AML-193 (cell line): ENCODE results near the gene LPP.

ENCODE experiments used
- DNase-seq, 2 experiments: peaks; one replicate each; lab custom pipeline; 2025; lab: John Stamatoyannopoulos, UW

LPP gene

GRCh38 chr3:188253123-188253793 lies 99.3 kb downstream of the LPP start:
- no peak for DNase-seq

GRCh38 chr3:188253800-188254452 lies 100.0 kb downstream of the LPP start:
- no peak for DNase-seq

GRCh38 chr3:188254520-188255070 lies 100.6 kb downstream of the LPP start:
- no peak for DNase-seq

DNA sequence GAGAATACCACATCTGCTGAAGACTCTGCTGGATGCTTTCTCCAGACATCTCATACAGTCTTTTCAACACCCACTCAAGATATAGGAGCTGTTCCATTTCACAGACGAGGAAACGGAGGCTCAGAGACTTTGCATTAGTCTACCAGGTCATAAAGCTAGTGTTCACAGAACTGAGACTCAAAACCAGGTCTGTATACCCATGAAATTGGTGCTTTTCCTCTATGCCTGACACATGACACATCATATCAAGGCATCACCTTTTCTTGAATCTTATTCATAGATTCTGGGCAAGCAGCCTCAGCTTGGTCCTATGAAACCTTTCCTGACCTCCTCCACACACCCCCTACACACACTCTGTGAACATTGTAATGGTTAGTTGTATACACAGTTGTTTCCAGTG lies 101.2 kb downstream of the LPP start:
- no peak for DNase-seq

DNA sequence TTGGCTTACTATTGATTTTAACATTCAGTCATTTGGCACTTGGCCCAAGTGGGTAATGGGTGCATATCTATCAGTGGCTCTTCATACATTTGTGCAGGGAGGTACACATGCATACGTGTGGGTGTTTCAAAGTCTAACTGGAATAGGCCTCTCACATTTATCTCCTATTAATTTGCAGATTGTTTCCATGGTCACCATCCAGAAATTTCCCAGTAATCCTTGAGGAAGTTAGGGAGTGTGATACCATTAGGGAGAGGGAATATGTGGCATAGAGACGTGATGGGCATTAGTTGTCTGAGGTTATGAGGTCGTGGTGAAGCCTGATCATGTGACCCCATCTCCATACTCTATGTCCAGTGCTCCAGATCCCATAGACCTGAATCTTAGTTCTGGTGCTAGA lies 102.8 kb downstream of the LPP start:
- DNase-seq: no peak

DNA sequence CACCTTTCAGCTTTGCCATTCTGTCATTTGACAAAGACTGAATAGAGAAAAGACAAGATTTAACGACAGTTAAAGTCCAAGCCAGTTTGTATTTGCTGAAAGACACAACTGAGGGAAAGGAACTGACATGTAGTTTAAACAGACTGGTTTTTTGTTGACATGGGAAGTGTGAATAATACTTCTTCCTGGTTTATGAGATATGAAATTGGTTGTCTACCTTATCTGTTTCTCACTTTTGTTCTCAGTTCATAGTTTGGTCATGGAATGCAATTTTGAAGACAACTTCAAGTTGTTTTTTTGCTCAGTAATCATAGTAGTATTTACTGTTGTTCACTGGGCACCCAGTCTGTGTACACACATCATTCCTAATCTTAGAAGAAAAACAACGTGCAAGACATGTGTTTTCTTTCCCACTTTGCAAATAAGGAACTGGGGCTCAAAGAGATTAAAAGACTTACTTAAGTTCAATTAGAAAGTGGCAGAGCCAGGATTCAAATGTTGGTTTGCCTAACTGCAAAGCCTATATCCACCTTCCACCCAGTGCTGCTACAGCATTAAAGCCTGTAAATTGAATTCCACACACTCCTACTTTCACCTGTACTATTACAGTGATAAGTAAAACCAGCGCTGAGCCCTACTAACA lies 103.5 kb downstream of the LPP start:
- DNase-seq: no peak

GRCh38 chr3:188259191-188259590 lies 105.2 kb downstream of the LPP start:
- DNase-seq: no peak

DNA sequence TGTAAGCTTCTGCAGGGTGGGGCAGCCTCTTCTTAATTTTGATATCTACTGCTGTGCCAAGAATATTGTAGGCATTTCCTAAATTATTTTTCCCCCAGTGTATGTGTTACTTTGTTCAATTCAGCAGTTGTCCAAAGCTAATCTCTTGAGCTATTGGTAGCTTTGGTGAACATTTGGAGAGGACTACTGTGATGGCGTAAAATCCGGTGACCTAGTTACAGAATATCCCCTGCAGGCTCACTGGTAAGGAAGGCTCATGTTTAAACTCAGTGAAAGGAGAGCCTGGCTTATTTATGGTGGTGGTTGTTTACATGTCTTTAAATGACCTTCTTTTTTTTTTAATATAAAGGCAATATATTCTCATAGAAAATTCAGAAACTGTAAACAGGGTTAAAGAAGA lies 105.6 kb downstream of the LPP start:
- DNase-seq: no peak

GRCh38 chr3:188261011-188261410 lies 107.1 kb downstream of the LPP start:
- DNase-seq: no peak

DNA sequence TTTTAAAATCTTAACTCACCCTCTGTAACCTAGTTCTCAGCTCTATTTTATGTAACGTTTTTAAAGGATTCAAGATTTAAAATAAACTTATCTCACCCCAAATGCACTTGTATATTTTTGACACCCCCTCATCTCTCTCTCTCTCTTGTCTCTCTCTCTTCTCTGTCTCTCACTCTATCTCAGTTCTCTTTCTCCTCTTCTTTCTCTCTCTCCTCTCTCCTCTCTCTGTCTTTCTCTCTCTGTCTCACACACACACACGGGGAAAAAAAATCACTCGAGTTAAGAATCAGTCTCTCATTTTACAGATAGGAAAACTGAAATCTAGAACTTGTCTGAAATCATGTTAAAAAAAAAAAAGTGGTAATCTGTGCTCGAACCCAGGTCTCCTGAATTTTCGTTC lies 108.5 kb downstream of the LPP start:
- DNase-seq: no peak

- DNase-seq: no peak
These were observed 109.1 kb downstream of the LPP start for GRCh38 chr3:188262913-188263683.

DNA sequence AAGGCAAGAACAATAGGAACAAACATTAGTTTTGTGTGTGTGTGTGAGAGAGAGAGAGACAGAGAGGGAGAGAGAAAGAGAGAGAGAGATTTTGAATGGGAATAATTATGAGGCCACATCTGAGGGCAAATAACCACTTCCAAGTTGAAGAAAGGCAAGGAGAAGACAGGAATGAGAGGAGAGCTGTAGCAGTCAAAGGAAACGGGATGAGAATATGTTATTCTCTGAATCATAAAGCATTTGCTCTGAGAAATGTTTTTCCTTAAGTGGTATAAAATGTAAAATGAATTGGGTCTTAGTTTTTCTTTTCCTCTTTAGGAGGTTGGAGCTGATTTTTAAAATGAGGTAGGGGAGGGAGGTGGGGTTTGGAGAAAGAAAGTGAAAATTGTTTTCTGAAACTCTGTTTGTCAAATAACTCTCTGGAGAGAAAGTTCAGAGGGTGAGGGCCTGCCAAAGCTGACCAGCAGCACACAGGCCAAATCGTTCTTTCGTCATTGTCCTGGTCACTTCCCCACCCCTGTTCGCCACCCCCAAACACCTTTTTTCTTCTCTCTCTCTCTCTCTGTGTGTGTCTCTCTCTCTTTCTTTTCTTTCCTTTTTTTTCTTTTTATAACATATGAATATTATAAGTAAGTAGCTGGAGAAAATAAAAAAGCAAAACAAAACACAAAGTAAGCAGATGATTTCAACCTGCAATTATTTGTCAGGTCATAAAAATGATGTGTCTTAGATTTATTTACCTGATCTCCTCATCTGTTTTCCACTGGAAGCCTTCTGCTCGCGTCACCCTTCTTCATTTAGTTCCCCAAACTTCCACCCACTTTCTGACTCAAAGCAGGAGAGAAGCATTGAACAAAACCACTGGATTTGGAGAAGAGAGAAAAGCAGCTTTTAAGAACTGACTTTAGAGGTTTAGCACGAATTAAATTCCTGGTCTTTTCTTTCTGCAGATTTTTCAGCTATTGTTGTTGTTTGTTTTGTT lies 110.6 kb downstream of the LPP start:
- DNase-seq: no peak

GRCh38 chr3:188266562-188267274 lies 112.8 kb downstream of the LPP start:
- no peak for DNase-seq

DNA sequence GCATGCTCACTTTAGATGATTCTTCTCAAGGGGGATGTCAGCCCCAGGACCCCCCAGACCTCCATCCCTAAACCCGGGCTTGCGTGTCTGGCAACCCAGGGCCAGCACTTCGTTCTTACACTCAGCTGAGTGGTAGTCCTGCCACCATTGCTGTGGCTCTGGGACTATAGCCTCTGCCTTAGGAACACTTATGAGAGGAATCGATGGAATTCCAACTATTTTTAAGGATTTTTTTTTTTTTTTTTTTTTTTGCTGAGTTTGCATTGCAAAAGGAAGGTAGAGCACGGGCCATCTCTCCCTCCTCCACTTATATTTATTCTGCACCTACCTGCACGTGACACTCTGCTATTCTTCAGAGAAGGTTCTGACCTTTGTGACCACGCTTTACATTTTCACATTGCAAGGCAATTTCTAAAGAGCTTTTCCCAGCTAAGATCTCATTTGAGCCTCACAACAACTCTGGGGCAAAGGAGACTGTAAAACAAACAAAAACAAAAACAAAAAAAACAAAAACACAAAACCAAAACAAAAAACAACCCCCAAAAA lies 113.9 kb downstream of the LPP start:
- no peak for DNase-seq

DNA sequence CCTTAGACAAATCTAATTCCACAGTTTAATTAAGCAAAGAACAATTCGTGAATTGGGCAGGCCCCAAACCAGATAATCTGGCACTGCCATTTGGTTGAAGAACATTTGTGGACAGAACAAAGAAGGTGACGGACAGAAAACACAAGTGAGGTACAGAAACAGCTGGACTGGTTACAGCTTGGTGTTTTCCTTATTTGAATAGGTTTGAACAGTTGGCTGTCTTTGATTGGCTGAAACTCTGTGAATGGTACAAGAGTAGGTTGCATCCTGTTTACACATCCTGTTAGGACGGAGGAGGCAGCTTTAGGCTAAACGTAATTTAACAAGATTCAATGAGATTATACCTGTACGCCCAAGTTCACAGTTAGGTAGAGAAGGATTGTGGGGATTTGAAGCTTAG lies 114.4 kb downstream of the LPP start:
- DNase-seq: no peak

- no peak for DNase-seq
These were observed 115.1 kb downstream of the LPP start for GRCh38 chr3:188269040-188269439.

GRCh38 chr3:188270423-188270972 lies 116.5 kb downstream of the LPP start:
- DNase-seq: peak; percentile 64 to 70

DNA sequence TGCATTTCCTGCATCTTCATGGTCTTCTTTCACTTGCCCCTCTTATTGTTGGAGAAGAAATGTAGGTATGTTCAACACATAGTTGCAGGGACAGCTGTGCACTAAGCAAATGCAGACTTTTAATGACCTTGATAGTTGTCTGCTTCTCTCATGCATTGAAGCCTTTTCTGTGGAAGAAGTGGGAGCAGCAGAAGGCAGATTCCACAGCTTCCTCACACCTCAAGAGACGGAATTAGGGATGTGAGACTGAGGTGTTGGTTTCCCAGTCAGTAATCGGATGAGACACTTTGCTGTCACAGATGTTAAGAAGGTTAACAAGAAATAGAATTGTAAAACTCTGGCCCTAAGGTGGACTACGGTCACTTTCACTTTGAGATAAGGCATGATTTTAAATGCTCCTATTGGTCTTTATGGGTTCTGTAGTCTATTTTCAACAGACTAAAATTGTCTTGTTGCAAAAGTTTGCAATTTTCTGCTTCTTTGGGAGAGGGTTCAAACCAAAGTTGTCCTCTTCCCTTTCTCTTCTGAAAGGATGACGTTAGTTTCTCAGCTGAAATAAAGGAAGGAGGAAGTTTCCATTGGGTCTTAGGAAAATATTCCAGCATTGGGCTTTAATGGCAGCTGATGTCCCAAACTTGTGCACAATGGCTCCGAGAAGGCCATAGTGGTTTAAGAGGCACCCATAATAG lies 117.4 kb downstream of the LPP start:
- no peak for DNase-seq
